H1 (cell line): ENCODE data around the gene LIPC.

Experiments
- EP300 ChIP-seq, 2 experiments: IDR thresholded peaks; 1 replicate in 1 of 2; 2 replicates in 1 of 2; pipeline ENCODE4 v1.6.1; 2011 to 2012; ENCODE audit warnings: low read depth in 2 of 2, low read length in 2 of 2, mild to moderate bottlenecking in 2 of 2, borderline replicate concordance in 1 of 2, inconsistent platforms in 1 of 2, moderate library complexity in 1 of 2
- JUND ChIP-seq: IDR thresholded peaks from 2 replicates; pipeline ENCODE4 v1.6.1; 2011; ENCODE audit warnings: mild to moderate bottlenecking, improper control_type of control experiment, low read length
- PHF8 ChIP-seq: fragments of 200-600 bp; sonication (generic); conservative IDR thresholded peaks from 2 replicates; pipeline ENCODE4 v1.7.1; 2012; ENCODE audit warnings: low read depth, mild to moderate bottlenecking, inconsistent platforms, low read length, moderate library complexity
- POLR2AphosphoS5 ChIP-seq: IDR thresholded peaks from 2 replicates; pipeline ENCODE4 v1.6.1; 2011; ENCODE audit warnings: low read depth, low read length

GRCh38 chr15:58595516-58596263 lies 163.9 kb downstream of the LIPC start:
- TF ChIP-seq PHF8 = no peak
- TF ChIP-seq EP300 (IDR thresholded peaks at IDR 0.05; ENCODE audit: borderline replicate concordance in 1 of 2, low read depth in 2 of 2, low read length in 2 of 2) = no peak
- no peak for TF ChIP-seq JUND
- TF ChIP-seq POLR2AphosphoS5 = no peak
